NCI-H345 treated with DMSO at 0.1 percent for 48 hours (cell line): Measurements from ENCODE around the gene SLC2A2.
"Not testable (repeated sequence)": the region's sequence is repeated elsewhere in the genome, so short reads cannot be mapped to it uniquely, and the experiment has no call there.

Source experiments
- DNase-seq: peaks from one replicate; lab custom pipeline; 2025; ENCODE audit not compliant: unreplicated experiment; lab: John Stamatoyannopoulos, UW

Gene SLC2A2

GRCh38 chr3:170989100-170989648 lies 37.3 kb downstream of the SLC2A2 start:
- no peak for DNase-seq

DNA sequence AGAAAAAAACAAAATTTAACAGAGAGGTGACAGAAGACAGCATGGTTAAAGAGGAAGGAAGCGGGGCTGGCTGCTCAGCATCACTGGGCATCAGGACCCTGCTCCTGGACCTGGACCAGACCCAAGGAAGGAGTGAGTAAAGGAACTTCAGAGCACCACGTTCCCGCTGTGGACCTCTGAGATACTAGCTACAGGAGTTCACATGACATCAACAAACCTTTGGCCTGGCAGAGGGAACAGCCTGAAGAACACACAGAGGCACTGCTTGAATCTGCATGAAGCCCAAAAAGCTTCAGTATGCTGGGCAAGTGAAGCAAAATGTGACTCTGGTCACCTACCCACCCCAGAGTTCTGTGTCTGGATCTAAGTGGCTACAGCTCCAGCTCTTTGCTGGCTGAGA lies 38.1 kb downstream of the SLC2A2 start:
- no peak for DNase-seq

DNA sequence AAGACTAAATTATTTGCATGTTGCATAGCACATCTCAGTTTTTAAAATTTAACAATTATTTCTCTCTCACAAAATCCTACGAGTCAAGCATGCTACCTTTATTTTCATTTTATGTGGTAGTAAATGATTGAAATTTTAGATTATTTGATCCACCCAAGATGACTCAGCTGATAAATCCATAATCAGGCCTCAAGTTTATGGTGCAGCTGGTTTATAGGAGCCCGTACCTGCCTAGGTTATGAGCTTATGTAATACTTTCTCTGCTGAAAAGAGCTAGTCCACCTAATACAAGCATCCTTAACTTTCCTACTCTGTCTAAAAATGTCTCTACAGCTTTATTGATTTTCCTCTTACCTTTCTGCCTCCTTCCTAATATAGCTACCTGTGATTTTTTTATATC lies 41.2 kb downstream of the SLC2A2 start:
- no peak for DNase-seq

DNA sequence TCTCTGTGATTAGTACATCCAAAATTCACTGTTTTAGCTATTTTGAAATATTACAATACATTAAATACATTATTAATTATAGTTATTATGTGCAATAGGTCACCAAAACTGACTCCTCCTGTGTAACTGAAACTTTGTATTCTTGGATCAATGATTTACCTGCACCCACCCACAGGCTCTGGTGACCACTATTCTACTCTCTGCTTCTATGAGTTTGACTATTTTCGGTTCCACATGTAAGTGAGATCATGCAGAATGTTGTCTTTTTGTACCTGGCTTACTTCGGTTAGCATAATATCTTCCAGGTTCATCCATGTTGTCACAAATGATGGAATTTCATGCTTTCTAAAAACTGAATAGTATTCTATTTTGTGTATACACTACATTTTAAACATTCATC lies 43.8 kb downstream of the SLC2A2 start:
- no peak for DNase-seq

GRCh38 chr3:170980399-170980798 lies 46.1 kb downstream of the SLC2A2 start:
- no peak for DNase-seq

DNA sequence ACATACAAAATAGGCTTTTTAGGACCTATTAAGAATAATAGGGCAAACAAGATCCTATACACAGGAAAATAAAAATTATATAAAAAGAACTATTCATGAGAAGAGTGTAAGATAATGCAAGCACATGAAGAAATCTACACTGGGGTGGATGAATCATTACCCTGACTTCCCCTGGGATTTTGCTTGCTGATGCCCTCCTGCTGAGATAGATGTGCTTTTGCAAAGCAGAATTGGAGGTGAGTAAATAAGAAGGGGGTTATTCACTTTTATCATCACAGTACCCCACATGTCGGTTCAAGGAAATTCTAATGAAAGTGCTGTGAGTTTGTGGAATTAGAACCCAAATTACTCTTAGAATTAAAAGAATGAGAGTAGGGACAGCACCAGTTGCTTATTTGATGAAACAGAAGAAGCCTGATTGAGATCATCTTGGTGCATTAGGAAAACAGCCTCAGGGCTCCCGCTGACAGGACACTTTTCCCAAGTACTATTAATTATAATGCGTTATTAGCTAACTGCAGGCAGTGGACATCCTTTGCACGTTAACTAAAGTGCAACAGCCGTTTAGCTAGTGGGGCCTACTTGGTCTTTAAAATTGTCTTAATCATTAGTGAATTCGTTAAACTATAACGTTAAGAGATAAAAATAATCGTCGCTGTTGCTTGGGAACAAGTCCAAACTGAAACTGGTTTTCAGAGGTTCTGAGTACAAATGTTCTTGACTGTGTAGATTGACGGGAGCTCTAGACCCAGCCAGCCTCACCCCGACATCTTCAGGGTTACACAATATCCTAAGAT lies 48.4 kb downstream of the SLC2A2 start:
- DNase-seq, result no peak

DNA sequence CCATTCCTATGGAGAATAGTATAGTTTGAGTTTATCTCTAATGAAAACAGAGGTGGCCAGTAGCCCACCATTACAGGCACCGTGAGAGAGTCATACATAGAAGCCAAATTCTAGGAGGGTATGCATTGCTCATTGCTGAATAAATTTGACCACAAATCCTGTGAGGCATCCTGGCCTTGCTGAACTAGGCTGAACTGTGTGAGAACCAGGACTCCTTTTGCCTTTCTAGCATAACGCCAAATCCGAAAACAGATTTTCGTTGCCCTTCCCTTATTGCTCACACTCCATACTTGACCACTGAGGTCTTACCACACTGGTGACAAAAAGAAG lies 50.4 kb downstream of the SLC2A2 start:
- DNase-seq, result no peak

DNA sequence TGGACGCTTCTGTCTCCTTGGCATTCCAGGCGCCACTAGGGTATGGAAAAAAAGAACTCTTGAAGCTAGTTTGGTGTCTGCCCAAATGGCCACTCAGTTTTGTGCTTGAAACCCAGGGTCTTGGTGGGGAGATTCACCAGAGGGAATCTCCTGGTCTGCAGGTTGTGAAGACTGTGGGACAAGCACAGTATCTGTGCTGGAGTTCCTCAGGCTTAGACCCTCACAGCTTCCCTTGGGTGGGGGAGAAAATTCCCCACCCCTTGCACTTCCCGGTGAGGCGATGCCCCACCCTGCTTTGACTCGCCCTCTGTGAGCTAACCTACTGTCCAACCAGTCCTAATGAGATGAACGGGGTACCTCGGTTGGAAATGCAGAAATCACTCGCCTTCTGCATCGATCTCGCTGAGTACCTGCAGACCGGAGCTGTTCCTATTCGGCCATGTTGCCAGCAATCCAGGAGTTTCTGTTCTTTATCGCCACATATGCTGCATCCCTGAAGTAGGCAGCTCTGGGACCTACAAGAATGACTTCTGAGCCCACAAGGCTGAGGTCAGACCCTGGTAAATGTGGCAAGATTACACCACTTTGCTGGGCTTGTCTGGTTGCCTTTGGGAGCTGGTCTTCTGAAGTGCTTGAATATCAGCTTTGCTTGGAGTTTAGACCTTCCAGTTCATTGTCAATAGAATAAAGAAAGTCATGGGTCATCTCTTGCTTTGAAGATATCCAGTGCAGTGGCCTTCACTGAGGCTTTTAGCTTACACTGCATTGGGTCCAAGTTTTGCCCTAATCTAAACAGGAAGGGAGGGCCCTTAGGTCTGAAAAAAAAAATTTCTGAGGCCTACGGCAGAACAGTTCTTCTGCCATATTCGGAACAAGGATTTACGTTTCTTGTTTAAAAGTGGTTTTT lies 51.0 kb downstream of the SLC2A2 start:
- DNase-seq, result no peak

DNA sequence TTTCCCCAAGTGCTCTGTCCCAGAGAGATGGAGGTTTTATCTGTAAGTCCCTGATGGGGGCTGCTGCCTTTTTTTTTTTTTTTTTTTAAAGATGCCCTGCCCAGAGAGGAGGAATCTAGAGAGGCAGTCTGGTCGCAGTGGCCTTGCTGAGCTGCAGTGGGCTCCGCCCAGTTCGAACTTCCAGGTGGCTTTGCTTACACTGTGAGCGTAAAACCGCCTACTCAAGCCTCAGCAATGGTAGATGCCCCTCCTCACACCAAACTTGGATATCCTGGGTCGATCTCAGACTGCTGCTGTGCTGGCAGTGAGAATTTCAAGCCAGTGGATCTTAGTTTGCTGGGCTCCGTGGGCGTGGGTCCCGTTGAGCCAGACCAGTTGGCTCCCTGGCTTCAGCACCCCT lies 51.6 kb downstream of the SLC2A2 start:
- DNase-seq, result no peak

DNA sequence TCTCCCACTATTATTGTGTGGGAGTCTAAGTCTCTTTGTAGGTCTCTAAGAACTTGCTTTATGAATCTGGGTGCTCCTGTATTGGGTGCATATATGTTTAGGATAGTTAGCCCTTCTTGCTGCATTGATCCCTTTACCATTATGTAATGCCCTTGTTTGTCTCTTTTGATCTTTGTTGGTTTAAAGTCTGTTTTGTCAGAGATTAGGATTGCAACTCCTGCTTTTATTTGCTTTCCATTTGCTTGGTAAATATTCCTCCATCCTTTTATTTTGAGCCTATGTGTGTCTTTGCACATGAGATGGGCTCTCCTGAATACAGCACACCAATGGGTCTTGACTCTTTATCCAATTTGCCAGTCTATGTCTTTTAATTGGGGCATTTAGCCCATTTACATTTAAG lies 53.6 kb downstream of the SLC2A2 start:
- DNase-seq, result not testable (repeated sequence)

GRCh38 chr3:170967126-170967525 lies 59.4 kb downstream of the SLC2A2 start:
- DNase-seq, result no peak

DNA sequence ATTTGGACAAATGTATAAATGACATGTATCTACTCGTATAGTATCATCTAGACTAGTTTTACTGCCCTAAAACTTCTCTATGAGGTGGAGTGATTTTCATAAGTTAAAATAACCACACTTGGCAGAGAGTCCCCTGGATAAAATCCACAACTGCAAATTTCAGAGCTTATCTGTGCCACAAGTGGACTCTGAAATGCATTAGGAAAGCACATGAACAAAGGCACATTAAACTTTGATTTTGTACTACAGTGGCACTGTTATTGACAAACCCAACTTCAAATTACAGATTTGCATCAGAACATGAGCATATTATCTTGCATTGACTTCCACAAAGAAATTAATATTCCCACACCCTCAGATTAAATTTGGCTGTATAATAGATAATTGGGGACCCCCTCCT lies 60.0 kb downstream of the SLC2A2 start:
- no peak for DNase-seq

DNA sequence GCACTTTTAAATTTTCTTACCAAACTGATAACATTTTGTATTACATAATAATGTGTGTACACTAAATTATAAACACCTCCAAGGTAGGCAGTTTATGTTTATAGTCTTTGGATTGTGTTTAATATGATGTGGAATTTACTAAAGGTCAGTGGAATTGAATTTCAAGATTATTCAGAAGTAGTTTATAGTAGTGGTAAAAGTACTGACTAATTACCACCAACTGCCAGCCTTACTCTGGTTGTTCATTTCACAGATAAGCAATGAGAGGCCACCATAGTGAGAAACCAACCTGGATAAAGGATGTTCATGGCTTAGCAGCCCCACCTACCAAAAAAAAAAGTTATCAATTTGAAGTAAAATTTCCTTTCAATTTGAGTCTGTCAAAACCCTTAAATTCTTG lies 64.1 kb downstream of the SLC2A2 start:
- no peak for DNase-seq

GRCh38 chr3:170961616-170962400 lies 64.7 kb downstream of the SLC2A2 start:
- no peak for DNase-seq

DNA sequence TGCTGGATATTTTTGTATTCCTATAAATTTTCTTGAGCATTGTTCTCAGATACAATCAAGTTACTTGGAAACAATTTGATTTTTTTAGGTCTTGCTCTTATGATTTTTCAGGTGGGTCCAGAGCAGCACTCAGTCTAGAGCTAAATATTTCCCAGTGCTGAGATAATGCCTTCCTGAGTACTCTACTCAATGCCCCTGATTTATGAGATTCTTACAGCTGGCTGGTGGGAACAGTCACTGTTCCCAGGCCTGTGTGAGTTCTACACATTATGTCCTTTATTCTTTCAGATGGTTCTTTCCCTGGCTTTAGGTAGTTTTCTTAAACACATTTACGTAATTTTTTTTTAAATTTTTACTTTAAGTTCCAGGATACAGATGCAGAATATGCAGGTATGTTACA lies 67.1 kb downstream of the SLC2A2 start:
- no peak for DNase-seq

- DNase-seq, result no peak
Measured at GRCh38 chr3:170956647-170957046, 69.9 kb downstream of the SLC2A2 start.

- DNase-seq, result no peak
Measured at GRCh38 chr3:170953736-170954135, 72.8 kb downstream of the SLC2A2 start.

DNA sequence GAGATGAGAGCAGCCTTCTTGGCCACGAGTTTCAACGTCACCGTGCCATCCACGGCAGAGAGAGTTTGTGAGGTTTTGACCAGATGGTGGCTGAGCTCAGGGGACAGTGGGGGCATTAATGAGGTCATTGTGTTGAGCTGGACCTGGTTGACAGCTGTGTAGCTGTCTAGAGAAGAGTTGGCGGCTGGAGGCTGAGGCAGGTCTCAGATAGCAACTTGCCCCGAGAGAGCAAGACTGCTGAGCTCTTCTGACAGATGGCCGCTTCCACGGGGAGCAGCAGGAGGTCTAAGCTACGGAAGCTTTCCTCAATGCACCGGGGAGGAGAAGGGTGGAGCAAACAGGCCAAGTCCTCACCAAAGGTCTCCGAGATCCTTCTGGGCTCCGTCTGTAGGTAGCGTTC lies 73.3 kb downstream of the SLC2A2 start:
- DNase-seq, result no peak

DNA sequence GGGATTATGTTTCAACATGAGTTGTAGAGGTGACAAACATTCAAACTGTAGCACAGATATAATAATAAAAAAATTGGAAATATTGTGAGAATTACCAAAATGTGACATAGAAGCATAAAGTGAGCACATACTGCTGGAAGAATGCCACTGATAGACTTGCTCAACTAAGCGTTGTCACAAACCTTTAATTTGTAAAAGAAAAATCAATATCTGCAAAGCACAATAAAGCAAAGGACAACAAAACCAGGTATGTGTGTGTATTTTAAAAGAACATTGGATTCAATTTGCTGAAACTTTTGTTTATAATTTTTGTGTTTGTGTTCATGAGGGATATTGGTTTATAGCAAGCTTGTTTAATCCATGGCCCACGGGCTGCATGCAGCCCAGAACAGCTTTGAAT lies 77.3 kb downstream of the SLC2A2 start:
- no peak for DNase-seq

GRCh38 chr3:170947018-170947769 lies 79.3 kb downstream of the SLC2A2 start:
- no peak for DNase-seq
